ENCODE data around the gene NPAS3.

The NPAS3 gene

DNA sequence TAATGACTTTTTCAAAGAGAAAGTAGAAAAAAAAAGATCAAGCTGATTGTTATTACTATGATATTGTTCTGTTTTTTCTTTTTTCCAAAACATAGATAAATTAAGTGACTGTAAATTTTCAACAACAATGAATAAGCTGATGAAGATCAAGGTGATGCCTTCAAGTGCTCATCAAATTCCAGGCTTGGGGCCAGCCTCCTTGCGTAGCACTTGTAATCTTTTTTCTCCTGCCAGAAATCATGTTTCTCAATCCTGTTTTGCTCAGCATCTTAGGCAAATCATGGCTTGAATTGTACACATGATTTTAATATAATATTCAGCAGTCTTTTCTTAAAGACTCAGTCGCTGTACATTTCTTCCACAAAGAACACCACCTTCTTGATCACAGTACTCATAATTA is 333.2 kb downstream of the NPAS3 start:
- no peak for DNase-seq

DNA sequence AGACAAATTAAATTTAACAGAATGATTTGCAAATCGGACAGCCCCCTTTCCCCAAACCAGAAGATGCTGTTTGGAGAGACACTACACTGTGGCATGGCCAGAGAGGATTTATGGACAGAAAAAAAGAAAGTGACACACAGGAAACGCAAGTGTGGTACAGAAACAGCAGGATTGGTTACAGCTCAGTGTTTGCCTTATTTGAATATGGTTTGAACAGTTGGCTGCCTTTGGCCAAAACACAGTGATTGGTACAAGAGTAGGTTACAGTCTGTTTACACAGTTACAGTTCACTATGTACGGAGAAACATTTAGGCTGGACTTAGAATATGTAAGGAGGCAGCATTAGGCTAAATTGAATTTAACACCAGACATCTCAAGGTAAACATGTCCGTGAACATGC is 335.3 kb downstream of the NPAS3 start:
- DNase-seq: no peak

DNA sequence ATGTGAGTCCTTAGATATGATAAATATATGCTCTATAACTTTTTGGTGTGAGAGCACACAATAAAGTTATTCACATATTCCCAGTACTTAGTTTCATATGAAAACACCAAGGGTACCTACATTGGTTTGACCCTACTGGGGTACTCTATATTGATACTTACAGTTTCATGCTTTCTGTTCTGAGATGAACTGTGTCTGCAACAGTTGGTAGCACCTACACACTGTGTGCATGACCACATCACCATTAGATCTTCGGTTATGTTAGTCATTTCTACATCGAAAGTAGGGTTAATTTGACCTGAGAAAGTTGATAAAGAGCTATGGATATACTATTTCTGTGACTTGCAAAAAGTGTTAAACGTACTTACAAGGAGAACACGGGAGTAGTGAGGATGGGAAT is 337.2 kb downstream of the NPAS3 start:
- no peak for DNase-seq

DNA sequence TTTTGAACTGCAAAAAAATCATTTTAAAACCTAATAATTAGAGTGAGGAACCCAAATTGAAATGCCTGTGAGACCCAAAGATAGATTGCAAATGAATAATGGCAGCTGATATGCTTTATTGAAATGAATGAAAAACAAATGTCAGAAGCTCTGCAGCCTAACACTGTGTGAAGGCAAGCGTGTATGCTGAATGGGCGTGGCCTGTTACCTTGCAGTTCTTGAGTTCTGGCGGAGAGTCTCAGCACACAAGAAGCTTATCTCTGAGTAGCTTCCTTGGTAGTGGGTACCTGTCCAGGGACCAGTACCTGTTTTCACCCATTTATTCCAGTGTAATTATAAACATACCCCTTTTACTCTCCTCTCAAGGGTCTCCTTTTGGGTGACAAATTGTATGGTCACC is 341.2 kb downstream of the NPAS3 start:
- DNase-seq: no peak

DNA sequence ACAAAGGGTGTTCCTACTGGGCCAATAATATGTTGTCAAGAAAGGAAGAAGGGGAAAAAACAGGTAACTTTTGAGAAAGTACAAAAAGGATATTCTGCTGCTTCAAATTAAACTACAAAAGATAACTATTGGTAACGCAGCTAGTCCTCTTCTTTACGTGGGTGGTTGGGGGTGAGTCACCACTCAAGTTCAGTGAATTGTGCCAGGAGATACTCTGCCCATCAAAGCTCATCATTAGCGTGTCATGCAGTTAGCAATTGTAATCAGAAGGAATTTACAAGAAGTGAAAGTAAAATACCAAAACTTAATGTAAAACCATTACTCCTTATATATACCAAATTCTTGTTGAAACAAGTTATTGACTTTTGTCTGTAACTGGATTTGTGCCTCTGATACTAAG is 342.0 kb downstream of the NPAS3 start:
- no peak for DNase-seq

DNA sequence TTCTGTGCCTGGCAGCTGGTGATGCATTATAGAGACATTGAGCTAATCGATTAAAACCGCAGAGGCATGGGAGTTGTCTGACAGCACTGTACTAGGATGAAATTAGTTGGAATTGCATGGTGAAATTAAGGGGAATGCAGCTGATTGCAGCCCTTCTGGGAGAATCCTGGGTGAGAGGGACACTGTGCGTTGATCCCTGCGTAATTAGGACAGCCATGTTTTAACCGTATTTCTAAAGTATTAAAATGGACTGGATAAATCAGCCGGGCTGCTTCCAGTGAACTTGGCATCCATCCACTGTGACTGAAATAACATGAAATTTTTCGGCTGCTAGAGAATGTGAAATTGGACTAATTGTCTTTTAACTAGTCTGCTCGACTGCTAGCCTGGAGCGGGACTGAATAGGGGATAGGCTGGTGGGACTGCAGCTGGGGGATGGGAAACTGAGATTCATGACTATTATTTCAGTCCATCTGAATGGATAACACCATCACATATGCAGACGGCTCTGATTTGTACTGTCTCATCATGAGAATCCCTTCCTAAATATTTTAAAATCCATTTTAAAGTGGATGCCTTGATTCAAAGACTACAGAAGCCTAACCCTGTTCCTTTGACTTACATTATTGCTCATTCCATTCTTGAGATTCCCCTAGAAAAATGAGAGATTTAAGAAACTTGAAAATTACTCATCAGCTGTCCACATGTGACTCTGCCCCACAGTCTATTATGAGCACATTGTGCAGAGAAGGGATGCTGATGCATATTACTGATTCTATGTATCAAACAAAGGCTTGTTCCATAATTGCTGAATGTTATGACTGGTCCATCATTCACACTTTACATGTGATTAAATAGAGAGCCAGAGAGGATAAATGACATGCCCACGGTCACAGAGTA is 343.9 kb downstream of the NPAS3 start:
- no peak for DNase-seq

DNA sequence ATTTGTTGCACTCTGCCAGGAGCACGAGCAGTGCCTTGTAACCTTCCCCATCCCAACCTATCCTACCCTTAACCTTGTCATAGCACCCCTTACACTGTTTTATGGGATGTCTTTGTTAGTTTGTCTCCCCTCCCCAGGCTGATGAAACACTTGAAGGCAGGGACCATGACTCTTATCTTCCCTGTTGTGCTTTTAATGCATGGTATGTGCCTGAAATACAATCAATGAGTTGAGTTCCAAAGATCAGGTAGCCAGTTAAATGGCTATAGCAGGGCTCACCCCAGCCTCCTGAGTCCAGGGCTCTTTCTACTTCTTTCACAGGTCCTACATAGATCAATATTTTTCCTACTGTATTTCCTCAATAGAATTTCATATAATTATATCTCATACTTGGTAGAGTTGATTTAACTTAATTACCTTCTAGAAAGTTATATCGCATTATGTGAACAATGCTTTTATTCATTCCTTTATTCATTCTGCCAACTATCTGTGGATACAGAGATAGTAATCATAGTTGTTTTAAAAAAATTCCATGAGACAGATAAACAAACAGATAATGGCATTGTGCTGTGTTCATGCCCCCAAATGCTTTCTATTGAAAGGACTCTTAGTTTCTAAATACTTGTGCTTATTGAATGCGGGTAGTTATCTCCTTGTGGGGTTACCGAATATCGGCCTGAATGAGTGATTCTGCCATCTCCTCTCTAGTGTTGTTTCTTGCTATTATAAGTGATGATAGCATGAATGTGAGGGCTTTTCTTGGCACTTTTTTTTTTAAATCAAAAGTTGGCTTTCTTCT is 347.4 kb downstream of the NPAS3 start:
- no peak for DNase-seq

DNA sequence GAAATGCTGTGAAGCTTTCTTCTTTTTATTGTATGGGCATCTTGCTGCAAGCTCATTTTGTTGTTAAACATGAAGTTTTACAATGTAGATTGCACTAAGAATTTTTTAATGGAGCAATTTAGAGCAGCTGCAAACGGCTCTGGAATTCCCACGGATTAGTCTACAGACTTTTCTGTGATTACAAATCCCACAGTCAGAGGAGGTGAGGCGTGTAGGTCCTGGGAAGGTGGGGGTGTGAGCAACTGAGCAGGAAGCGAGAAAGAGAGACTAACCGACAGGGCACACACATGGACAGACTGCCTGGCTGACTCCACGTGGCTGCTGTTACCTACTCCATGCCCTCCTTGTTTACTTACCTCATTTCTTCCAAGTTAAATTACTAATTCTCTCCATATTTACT is 348.5 kb downstream of the NPAS3 start:
- no peak for DNase-seq

DNA sequence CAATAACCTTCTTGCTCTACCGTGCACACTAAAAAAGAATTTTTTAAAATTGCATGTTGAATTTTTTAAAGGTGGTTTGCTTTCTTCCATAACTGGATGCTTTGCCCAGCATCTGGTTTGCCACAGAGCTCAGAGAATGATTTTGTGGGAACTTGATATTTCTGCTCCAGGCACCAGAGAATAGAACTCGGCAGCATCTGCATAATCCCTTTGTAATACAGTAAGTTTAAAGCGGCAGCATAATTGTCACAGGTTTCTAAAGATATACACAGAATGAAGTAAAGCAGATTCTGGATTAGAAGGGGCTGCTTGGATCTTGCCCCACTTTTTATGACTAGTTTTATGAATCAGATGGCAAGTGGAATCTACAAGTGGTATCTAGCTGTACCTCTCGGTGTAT is 352.0 kb downstream of the NPAS3 start:
- no peak for DNase-seq

DNA sequence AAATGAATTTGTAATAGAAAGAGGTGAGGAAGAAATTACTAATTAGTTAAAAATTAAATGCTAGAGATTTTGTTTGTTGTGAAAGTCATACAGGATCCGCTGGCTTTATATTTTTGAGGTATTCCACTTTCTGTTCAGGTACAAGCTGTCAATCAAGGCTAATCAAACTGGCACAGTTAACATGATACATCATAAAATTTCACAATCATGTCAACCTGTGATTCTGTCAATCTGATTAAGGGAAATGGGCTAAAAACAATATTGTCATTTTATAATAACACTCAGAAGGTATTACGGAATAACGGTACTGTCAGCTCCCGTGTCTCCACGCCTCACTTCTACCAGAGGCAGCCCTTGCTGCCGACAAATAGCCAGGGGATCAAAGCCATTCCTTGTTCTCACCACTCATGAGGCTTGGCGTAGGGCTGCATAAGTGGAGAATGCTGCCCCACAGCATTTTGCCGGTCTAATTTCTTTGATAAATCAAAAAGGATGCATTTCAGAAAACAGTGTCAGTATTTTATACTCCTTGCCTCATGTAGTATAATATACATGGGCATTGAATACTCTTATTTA is 352.9 kb downstream of the NPAS3 start:
- no peak for DNase-seq

DNA sequence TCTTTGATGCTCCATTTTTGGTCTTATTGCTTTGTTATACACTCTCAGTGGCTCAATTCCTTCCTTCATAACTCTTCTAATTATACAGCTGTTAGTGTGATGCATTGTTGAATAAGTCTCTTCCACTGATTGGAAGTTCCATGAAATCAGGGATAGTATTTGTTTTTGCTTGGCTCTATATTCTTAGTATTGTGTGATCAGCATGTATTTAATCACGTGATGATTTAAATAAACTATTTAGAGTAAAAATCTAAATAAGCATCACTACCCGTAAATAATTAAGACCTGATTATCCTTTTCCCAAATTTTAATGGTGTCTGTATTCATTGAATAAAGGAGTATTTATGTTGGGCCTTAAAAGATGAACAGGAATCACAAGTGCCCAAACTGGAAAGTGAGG is 355.7 kb downstream of the NPAS3 start:
- no peak for DNase-seq

DNA sequence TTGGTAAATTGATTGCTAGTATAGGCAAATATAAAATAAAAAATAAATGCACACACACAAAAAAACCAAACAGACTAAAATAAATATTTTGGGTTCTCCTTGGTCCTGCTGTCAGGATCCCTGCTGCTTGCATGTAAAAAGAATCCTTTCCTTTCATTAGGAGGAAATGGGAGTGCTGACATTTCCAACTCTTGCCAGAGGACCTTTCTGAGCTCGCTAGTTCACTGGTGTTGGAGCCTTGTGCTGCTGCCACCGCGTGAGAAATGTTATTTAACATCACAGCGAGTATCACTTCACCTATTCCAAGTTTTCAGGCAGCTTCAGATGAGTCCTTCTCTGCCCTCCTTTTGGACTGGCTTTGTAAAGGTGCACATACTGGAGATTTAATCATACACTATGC is 358.9 kb downstream of the NPAS3 start:
- no peak for DNase-seq

DNA sequence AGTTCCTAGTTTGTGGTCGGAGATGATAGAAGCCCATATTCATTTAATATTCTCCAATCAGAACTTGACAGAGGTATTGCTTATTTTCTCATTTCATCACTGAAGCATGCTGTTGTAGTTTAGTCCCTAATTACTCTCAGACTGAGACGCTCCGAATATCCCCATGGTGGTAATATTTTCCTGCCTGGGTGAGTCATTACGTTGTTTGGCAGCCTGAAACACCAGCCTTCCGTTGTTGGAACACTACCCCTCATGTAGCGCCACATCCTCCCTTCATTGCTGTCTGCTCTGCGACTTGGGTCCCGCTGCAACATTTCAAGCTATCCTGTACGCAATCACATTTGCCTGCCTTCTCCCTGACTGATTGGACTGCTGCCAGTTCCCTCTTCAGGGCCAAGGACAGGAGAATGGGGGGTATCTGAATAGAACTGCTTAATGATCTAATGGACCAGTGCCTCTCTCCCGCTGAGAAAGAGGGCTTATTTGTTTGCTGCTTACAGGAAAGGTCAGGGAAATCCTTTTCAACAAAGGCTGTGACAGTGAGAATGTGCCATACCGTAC is 369.1 kb downstream of the NPAS3 start:
- peak; percentile 57 for DNase-seq

DNA sequence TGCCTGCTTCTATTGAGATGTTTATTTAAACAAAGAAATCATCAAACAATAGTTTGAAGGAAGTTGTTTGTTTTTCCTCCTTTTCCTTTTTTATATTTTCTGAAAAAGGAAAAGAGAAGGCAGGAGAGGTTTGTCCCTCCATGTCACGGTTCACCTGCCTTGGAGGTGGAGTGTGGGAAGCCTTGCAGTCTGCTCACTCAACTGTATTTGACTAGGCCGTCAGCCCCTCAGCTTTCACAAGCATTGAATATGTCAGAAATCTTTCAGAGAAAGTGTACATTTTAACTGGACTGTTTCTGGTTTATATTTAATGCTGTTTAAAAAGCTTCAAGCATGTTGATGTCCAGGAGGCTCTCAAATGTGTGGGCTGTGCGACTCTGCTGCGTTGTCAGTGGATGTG is 370.4 kb downstream of the NPAS3 start:
- no peak for DNase-seq

DNA sequence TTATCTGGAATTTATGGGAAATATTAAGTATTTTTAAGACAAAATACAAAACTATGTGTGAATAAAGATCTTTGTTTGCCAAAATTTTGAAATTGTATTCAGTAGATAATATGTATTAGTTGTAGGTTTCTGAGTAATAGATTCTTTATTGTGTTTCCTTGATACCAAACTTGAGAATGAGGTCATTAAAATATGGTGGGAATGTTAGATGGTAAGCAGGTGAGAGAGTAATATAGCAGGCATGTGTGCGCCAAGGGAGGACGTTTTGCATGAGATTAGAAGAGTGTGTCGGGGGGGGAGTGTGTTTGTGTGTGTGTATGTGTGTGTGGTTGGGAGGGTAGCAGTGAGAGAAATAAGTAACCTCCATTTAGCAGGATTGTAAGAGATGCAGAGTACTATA is 376.5 kb downstream of the NPAS3 start:
- no peak for DNase-seq

DNA sequence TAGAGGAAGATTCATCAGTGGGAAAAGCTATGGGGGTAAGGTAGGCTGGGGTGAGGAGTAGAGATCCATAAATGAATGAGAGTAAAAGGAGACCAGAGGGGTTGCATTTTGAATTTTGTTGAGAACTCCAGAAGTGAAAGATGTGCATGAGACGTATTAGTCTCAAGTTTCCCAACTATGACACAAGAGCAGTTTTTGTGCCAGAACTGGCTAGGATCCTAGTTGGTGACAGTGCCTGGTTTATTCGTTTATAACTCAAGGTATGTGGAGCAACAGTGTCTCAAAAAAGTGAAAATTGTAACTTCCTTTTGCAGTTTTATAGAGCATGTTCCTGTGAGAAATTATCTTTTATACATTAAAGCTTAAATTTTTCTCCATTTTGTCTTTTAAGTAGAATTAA is 377.0 kb downstream of the NPAS3 start:
- no peak for DNase-seq

DNA sequence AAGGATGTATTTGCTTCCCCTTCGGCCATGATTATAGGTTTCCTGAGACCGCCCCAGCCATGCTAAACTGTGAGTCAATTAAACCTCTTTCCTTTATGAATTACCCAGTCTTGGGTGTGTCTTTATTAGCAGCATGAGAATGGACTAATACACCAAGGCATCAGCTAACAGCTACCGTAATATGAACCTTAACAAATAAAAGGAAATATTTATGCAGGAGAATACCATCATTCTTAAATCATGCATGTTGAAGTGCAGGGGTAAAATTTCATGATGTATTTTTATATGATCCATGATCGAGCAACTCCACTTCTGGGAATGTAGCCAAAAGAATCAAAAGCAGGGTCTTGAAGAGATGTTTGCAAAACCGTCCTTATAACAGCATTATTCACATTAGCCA is 379.0 kb downstream of the NPAS3 start:
- no peak for DNase-seq

DNA sequence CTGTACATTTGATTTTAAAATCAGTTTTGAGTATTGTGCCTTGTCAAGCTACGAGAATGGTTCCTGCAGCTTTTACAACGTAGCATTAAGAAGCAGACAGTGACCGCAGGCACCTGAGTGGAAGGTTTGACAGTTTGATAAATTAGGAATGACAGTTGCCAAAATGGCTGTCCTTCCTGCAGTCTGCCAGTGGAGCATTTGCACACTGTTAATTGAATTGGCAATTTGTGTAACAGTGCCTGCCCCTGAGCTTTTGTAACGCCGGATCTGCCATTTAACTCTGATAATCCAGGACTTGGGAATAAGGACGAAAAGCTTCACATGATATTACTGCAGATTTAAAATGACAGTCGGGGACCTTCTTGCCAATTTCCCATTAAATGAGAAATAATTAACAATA is 385.3 kb downstream of the NPAS3 start:
- no peak for DNase-seq

DNA sequence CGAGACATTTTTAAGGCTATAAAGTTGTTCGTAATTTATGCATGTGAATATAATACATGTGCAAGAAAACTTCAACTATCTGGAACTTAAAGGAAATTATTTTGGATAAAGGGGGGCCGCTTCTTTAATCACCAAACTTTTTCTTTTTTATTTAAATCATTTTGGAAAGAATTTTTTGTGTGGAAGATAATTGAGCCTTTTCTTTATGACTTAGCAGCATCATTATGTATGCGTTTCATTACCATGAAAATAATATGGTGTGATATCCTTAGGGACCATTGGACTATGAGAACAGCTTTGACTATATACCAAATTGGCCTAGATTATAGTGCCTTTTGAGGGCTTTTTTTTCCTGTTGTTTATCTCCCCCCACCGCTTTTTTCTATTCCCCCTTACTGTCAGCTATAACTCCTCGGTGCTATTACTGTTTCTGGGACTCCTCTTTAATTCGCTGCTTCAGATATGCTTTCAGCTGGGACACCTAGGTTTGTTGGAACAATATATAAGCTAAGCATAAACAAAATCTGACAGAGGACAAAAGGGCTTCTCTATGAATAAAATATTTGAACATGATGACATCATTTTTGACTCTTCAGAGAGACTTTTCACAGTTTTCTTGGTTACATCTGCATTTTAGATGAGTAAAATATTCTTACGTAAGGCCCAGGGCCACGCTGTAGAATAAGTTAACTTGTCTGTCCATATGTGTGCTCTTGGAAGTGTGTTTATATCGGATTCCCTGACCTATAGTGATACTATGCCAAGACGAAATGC is 392.7 kb downstream of the NPAS3 start:
- DNase-seq: no peak

DNA sequence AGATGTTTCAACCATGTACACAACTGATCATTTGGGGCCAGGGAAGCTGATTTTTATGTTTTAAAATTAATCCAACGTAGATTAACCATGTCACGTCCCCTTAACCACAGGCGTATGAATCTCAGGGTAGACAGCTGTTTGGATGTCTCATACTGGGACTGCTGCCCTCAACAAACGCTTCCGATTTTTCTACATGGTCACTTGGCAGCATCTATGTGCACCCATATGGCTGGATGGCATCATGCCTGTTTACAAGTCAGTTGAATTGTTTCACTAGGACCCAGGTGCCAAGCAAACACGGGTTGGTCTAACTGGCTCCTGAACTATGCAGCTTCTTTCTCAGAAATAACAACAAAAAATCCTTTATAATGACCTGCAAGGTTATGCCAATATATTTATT is 393.8 kb downstream of the NPAS3 start:
- no peak for DNase-seq

DNA sequence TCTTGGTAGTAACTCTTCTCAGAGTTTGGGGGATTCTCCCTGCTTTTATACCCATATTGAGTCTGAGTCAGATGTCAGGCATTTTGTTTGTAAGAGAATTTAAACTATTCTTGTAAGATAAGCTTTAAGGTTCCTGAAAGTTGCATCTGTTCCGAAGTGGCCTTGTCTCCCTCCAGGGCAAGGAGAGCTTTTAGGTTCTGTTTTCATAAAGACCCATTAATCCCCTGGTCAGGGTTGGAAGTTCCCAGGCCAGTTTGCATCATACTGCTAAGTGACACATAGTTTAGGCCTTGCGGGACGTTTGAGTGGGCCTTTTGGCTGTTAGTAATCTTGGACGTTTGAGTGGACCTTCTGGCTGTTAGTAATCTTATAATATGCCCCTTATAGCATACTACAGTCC is 396.7 kb downstream of the NPAS3 start:
- DNase-seq: no peak

DNA sequence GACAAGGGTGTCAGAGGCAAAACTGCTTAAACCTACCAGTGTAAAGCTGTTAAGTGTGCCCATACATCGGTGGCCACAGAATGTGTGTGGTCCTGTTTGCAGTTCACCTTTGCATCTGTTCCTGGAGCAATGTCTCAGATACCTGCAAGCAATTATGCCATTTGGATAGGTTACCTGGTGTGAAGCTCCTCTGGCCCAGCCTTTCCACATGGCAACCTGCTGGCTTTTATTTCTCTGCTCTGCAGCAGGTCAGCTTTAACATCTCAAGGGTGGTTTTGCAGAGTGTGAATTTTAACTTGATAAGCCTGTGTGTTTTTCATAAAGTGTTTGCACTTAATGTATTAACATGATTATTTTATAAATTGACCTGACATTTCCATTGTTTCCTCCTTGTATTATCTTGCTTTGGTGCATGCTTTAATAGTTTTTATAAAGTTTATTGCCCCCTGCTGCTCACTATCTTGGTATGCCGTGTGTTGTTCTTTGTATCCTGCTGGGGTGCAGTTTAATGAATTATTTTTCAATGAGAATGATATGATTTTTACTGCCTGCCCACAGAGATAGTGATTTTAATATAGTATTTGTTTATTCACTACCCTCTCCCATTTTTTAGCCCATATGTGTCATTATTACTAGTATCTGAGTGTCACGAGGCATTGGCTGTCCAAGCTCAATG is 403.8 kb downstream of the NPAS3 start:
- no peak for DNase-seq
